IgD-negative memory B cell (primary cell): Measurements from ENCODE around the gene RPE. TPM values are rescaled to one million over a fixed set of nuclear protein-coding genes. Genes with fewer than 3 reads are reported as not detected.

Experiments
- H3K27ac Mint-ChIP-seq, 3 donors: one replicate each; pipeline ENCODE4 v1.8.0; 2020 to 2022; ENCODE audit warnings: mild to moderate bottlenecking in 3 of 3, mixed read lengths in 3 of 3, moderate library complexity in 1 of 3
- H3K27me3 Mint-ChIP-seq: one replicate; pipeline ENCODE4 v1.8.0; 2021; ENCODE audit warnings: mixed read lengths
- H3K36me3 Mint-ChIP-seq: one replicate; pipeline ENCODE4 v1.8.0; 2020; ENCODE audit warnings: mild to moderate bottlenecking, mixed read lengths
- H3K4me1 Mint-ChIP-seq, 3 donors: one replicate each; pipeline ENCODE4 v1.8.0; 2020 to 2022; ENCODE audit warnings: mixed read lengths in 3 of 3, mild to moderate bottlenecking in 1 of 3
- H3K4me3 Mint-ChIP-seq, 4 donors: one replicate each; pipeline ENCODE4 v1.8.0; 2020 to 2022; ENCODE audit warnings: mild to moderate bottlenecking in 4 of 4, mixed read lengths in 4 of 4, moderate library complexity in 3 of 4
- H3K9me3 Mint-ChIP-seq, 3 donors: one replicate each; pipeline ENCODE4 v1.8.0; 2020 to 2021; ENCODE audit warnings: mixed read lengths in 3 of 3, mild to moderate bottlenecking in 1 of 3
- polyA plus RNA-seq: library from polyadenylated mRNA; unstranded; fragments of 300-500 nt; fragmentation: Illumina TruSeq; gene quantifications from one replicate; pipeline ENCODE4 v1.2.3, GENCODE V29; 2021

Gene RPE
- polyA plus RNA-seq, result 16.4 TPM

DNA sequence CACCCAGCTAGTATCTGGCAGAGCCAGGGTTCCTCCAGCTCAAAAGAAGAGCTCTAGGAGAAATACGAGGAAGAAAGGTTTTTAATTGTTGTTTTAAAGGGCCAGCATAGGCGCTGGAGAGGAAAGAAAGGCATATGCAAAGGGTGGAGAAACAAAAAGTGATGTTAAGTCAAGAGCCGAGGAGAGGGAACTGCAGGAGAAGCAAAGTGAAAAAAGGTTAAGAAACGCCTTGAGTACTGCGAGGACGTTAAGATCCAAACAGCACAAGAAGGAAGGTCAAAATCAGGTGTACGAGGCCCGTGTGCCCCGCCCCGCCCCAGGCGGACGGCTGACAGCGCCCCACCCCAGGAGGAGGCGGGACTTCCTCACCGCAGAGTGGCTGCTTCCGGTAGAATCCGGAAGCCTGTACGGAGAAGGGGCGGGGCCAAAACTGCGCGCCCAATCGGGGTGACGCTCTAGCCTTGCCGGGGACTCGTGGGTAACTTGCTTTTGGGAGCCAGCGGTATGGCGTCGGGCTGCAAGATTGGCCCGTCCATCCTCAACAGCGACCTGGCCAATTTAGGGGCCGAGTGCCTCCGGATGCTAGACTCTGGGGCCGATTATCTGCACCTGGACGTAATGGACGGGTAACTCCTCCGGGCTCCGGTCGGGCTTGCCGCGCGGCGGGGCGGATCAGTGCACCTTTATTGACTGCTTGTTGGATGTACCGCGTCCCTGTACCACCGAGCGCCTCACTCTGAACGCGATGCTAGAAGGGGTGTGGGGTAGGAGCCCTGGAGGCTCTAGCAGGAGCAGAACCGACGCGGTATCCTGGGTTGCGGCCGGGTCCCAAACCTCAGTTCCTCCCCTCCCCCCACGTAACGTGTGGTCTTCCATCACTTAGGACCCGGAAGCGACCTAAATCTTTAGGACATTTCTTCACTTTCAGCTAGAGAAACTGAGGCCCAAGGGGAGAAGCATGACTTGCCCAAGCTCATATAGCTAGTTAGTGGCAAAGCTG, at the start of gene RPE:
RPE (plus strand) TSS at position 481 of the 1,000 bp plus-strand sequence; CDS start at position 505, 24 bp downstream.
- Mint-ChIP-seq H3K9me3 (no peaks in the 10 kb centered on the region), H3K36me3 (no peaks in the 10 kb centered on the region), H3K4me3 (peak within 1 kb of the TSS; percentile 91 to 99 (median 96)), H3K27ac (peak within 1 kb of the TSS; percentile 83 to 97 (median 89)), H3K27me3 (peaks cover 2% of the 10 kb centered on the region), H3K4me1 (peaks cover 17 to 39% (median 35%) of the 10 kb centered on the region in 3 donors)

GRCh38 chr2:209956271-209956670, 46.2 kb upstream of the RPE start:
- no peak overlapping the region for H3K4me3 Mint-ChIP-seq
- peaks cover 10% of the 10 kb centered on the region for H3K27me3 Mint-ChIP-seq
- peaks cover 0 to 6% (median 2%) of the 10 kb centered on the region in 3 donors for H3K9me3 Mint-ChIP-seq
- no peak overlapping the region for H3K27ac Mint-ChIP-seq
- no peaks in the 10 kb centered on the region for H3K4me1 Mint-ChIP-seq
- peaks cover 1% of the 10 kb centered on the region for H3K36me3 Mint-ChIP-seq

DNA sequence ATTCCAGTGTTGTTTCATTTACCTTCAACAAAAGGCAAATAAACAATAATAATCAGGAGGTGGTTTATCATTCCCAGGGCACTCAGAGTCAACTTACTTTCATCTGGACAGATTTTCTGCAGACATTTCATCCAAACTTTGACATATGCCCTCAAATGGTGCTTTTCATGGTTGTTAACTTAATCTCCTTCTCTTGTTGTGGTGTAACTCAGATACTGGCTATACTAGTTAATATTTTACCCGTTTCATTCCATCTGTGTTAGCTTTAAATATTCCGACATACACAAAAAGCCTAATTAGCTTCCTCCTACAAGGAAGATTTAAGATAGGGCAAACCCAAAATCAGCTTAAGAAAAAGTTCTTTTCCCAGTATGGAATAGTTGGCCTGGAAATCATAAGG, 44.4 kb upstream of the RPE start:
- H3K36me3 Mint-ChIP-seq, result peaks cover 1% of the 10 kb centered on the region
- no peak overlapping the region for H3K27ac Mint-ChIP-seq
- no peaks in the 10 kb centered on the region for H3K4me1 Mint-ChIP-seq
- no peak overlapping the region for H3K4me3 Mint-ChIP-seq
- H3K9me3 Mint-ChIP-seq, result no peaks in the 10 kb centered on the region
- H3K27me3 Mint-ChIP-seq, result peaks cover 4% of the 10 kb centered on the region

- Mint-ChIP-seq H3K27ac (no peak overlapping the region), H3K4me1 (no peaks in the 10 kb centered on the region), H3K27me3 (peaks cover 2% of the 10 kb centered on the region), H3K36me3 (no peaks in the 10 kb centered on the region), H3K4me3 (no peak overlapping the region), H3K9me3 (no peaks in the 10 kb centered on the region)
These were observed 42.4 kb upstream of the RPE start for GRCh38 chr2:209960045-209960444.

GRCh38 chr2:209960676-209961630, 41.5 kb upstream of the RPE start:
- no peaks in the 10 kb centered on the region for H3K36me3 Mint-ChIP-seq
- H3K27ac Mint-ChIP-seq, result no peak overlapping the region

DNA sequence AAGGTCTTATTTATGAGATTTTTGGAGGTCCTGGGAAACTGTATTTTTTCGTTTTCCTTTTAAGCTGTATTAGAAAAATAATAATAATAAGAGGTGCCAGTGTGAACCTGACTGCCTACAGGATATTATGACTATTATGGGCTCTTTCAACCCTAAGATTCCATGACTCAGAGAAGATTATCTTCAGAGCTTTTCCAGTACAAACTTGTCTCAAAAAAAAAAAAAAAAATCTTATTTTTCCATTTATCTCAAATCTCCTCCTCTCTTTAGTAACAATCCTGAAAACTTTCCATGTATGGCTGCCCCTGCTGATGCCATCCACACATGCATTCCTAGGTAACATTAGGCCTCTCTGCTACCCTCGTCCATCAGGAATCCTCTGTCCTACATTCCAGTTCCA, 36.7 kb upstream of the RPE start:
- Mint-ChIP-seq H3K4me3 (no peak overlapping the region), H3K9me3 (no peaks in the 10 kb centered on the region), H3K27ac (no peak overlapping the region)

More at GRCh38 chr2:209960676-209961630, 41.5 kb upstream of the RPE start:
- Mint-ChIP-seq H3K4me3 (no peak overlapping the region), H3K9me3 (no peaks in the 10 kb centered on the region), H3K4me1 (no peaks in the 10 kb centered on the region), H3K27me3 (peaks cover 2% of the 10 kb centered on the region)

GRCh38 chr2:209969692-209970091, 32.7 kb upstream of the RPE start:
- Mint-ChIP-seq H3K4me1 (no peaks in the 10 kb centered on the region), H3K4me3 (no peak overlapping the region), H3K27me3 (peaks cover 6% of the 10 kb centered on the region), H3K27ac (peak overlapping the region in 1 of 3 donors; percentile 3), H3K36me3 (no peaks in the 10 kb centered on the region), H3K9me3 (no peaks in the 10 kb centered on the region)

More for the DNA sequence above, 36.7 kb upstream of the RPE start:
- no peaks in the 10 kb centered on the region for H3K4me1 Mint-ChIP-seq
- no peaks in the 10 kb centered on the region for H3K36me3 Mint-ChIP-seq
- H3K27me3 Mint-ChIP-seq, result no peaks in the 10 kb centered on the region

DNA sequence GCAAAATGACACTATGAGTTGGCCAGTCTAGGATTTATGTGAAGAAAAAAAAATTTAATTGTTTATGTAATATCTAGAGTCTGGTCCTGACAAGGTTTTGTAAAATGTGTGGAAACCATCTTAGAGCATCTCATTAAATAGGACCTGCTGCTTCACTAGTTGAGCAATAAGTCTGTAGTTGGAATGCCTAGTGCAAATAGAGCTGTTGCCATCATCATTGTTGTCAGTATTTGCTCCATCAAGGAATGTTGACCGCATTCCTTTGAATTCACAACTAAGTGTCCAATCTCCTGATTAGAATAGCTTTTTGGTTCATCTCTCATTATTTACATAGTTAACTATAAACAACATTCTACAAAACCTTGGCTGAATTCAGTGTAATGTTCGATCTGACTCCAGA, 32.2 kb upstream of the RPE start:
- no peaks in the 10 kb centered on the region for H3K36me3 Mint-ChIP-seq
- peaks cover 6% of the 10 kb centered on the region for H3K27me3 Mint-ChIP-seq
- no peaks in the 10 kb centered on the region for H3K4me1 Mint-ChIP-seq
- no peak overlapping the region for H3K4me3 Mint-ChIP-seq
- no peaks in the 10 kb centered on the region for H3K9me3 Mint-ChIP-seq
- H3K27ac Mint-ChIP-seq, result no peak overlapping the region

DNA sequence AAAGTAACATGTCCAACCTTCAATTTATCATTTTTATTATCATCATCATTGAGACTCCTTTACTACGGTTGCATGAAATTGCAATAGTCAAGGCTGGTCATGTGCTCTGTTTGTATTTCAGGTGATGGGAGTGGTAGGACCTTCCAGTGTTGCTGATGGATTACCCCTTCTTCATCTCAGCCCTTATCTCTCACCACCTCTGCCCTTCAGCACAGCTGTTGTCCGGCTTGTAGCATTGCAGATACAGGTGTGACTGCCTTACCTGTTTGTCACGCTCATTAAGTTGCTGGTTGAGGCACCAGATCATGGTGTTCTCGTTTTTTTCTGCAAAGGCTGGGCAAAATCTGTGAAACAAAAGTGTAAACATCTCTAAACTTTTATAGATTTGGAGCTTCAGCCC, 31.7 kb upstream of the RPE start:
- Mint-ChIP-seq H3K27ac (no peak overlapping the region), H3K4me1 (no peaks in the 10 kb centered on the region), H3K36me3 (no peaks in the 10 kb centered on the region), H3K9me3 (no peaks in the 10 kb centered on the region), H3K4me3 (no peak overlapping the region), H3K27me3 (peaks cover 6% of the 10 kb centered on the region)

GRCh38 chr2:209973328-209973727, 29.1 kb upstream of the RPE start:
- H3K9me3 Mint-ChIP-seq, result no peaks in the 10 kb centered on the region
- H3K36me3 Mint-ChIP-seq, result no peaks in the 10 kb centered on the region
- H3K27ac Mint-ChIP-seq, result no peak overlapping the region
- H3K27me3 Mint-ChIP-seq, result peaks cover 7% of the 10 kb centered on the region
- H3K4me3 Mint-ChIP-seq, result no peak overlapping the region
- H3K4me1 Mint-ChIP-seq, result no peaks in the 10 kb centered on the region

GRCh38 chr2:209974576-209974975, 27.9 kb upstream of the RPE start:
- Mint-ChIP-seq H3K27me3 (peaks cover 7% of the 10 kb centered on the region), H3K4me3 (no peak overlapping the region), H3K4me1 (no peaks in the 10 kb centered on the region), H3K27ac (no peak overlapping the region), H3K36me3 (no peaks in the 10 kb centered on the region), H3K9me3 (no peaks in the 10 kb centered on the region)

GRCh38 chr2:209976698-209977385, 25.6 kb upstream of the RPE start:
- no peaks in the 10 kb centered on the region for H3K4me1 Mint-ChIP-seq
- no peaks in the 10 kb centered on the region for H3K9me3 Mint-ChIP-seq
- H3K4me3 Mint-ChIP-seq, result no peak overlapping the region
- peaks cover 2% of the 10 kb centered on the region for H3K36me3 Mint-ChIP-seq
- peaks cover 9% of the 10 kb centered on the region for H3K27me3 Mint-ChIP-seq
- no peak overlapping the region for H3K27ac Mint-ChIP-seq

GRCh38 chr2:209977386-209978239, 24.8 kb upstream of the RPE start:
- Mint-ChIP-seq H3K27ac (no peak overlapping the region), H3K4me3 (no peak overlapping the region), H3K4me1 (no peaks in the 10 kb centered on the region), H3K36me3 (peaks cover 2% of the 10 kb centered on the region), H3K9me3 (no peaks in the 10 kb centered on the region), H3K27me3 (peaks cover 8% of the 10 kb centered on the region)

DNA sequence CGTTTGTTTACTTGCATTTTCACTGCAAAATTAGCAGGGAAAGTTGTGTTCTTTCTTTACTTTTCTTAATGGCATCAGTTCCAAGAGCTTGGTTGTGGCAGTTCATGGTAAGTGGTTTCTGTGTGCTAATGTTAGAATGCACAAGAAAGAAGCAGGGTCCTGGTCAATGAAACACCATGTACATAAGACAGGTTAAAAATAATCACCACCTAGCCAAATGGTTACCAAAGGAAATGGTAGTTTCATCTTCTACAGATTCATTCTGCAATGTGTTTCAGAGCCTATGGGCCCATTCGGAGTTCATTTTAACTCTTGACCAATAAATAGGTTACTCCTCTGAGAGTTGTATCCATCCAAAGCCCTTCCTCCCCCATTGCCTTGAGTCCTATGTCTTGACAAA, 18.1 kb upstream of the RPE start:
- H3K4me1 Mint-ChIP-seq, result peaks cover 0 to 5% (median 0%) of the 10 kb centered on the region in 3 donors
- H3K36me3 Mint-ChIP-seq, result peaks cover 2% of the 10 kb centered on the region
- H3K27ac Mint-ChIP-seq, result no peak overlapping the region
- no peak overlapping the region for H3K4me3 Mint-ChIP-seq
- H3K9me3 Mint-ChIP-seq, result no peaks in the 10 kb centered on the region
- peaks cover 4% of the 10 kb centered on the region for H3K27me3 Mint-ChIP-seq
